Pons (tissue), 1 donor: ENCODE measurements around the gene WDR5.

Experiments used
- DNase-seq: peaks from one replicate; pipeline ENCODE4 v3.0.0-alpha.2; 2016; ENCODE audit warnings: low spot score

WDR5 gene

GRCh38 chr9:134158753-134159392 is 23.0 kb downstream of the WDR5 start:
- DNase-seq = no peak

DNA sequence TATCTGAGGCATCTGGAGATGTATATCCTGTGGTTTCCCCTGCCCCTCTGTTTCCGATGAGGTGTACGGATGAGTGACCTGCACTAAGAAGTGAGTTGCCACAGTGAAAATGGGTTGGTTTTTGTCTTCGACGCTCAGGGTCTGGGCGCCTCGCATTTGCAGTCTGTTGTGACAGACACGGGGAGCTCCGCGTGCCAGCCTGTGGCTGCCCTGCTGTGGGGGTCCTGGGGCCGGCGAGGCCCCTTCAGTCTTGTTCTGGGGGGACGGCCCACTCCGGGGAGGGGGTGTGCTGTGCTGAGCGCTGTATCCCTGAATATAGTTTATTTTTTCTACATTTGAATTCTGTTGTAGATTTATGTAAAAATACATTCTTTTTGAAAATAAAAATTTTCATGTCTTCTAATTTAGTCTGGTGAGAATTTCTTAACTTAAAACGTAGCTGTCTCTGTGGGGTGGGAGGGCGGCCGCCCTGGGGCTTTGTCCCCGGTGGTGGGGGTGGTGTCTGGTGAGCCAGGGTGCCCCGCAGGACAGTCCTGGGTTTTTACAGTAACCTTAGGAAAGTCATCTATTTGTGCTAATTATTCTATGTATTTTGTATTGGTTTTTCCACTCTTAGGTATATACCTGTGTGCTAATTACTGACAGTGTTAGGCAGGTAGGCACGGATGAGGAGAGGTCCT is 23.8 kb downstream of the WDR5 start:
- DNase-seq = no peak

DNA sequence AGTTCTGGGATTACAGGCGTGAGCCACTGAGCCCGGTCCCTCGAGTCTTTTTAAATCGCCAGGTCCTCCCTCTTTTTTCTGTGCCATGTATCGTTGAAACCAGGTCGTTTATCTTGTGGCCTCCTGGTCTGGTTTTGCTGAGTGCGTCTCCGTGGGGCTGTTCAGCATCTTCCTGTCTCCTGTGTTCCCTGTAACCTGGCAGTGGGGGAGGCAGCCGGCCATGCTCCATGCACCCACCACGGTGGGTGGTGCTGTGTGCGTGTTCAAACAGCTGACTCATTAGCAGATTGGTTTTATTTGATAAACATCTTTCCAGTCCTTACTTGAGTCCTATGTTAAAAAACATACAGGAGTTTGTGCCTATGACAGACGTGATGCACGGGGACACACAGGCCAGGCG is 25.8 kb downstream of the WDR5 start:
- DNase-seq = no peak

DNA sequence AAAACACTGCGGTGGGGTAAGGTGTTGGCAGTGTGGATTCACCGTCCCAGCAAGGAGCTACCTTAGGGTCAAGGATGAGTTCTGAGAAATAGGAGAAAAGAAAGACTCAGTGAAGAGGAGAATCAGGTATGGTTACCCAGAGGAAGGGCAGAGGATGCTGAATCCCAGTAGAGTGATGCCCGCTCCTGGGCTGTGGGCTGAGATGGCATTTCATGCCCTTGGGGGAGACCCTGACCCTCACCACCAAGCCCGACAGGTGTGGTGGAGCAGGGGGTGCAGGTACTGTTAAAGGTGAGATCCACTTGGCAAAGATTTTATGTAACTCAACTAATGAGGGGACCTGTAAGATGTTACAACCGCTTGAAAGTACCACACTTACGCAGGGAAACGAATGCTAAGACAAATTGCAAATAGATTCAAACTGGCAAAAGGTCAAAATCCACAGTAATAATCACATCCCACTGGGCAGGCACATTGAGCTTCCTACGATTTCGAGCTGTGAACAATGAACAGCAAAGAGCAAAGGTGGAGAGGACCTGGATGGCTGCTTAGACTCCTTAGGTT is 26.4 kb downstream of the WDR5 start:
- DNase-seq = no peak

DNA sequence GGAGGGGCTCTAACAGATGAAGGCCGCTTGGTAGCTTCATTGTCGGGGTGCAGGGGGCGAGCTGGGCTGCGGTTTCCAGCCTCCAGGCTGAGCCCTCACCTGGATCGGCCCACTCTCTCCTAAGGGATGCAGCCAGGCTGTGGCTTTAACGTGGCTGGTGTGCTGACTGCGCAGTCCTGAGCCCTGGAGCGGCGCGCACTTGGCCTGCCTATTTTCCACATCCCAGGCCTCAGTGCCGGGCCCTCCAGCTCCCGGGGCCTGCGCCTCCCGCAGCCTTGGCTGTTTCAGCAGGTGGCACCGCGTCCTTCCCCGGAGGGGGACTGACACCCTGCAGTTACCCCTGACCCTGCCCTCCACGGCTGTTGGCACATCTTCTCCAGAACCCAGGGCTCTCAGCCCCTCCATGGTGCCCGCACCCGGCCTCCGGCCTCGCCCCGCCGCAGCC is 27.1 kb downstream of the WDR5 start:
- DNase-seq = no peak

GRCh38 chr9:134163371-134164196 is 27.7 kb downstream of the WDR5 start:
- peak; percentile 36 for DNase-seq

- no peak for DNase-seq
Measured at GRCh38 chr9:134164879-134165278, 29.0 kb downstream of the WDR5 start.

- DNase-seq = peak; percentile 35
Measured at GRCh38 chr9:134165357-134166315, 29.8 kb downstream of the WDR5 start.

DNA sequence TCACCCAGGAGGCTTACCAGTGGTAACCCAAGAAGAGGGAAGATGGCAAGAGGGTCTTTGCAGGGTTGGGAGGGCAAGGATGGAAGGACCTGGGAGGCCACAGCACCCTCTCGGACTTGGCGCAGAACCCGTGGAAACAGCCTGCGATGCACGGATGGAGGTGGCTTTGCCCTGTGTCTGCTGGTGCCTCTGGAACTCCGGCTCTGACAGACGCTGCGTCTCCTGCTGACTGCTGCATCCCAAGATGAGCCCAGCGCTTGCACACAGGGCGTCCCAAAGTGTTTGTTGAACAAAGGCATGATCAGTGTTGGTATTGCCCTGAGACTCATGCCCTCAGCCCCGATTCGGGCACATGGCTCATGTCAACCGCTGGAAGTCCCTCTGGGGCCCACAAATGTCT is 30.5 kb downstream of the WDR5 start:
- no peak for DNase-seq

DNA sequence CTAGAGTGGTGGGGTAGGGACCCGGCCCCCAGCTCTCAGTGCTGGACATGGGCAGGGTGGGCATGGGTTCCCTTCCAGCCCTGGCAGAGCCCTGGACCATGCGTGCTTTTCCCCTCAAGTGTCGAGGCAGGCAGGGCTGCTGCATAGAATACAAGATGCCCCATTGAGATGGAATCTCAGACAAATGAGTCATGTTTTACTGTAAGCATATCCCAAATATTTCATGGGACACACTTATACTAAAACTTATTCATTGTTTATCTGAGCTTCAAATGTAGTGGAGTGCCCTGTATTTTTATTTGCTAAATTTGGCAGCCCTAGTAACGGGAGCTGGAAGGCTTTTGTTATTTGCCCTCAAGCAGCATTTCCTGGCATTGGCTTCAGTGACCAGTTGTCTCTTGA is 31.6 kb downstream of the WDR5 start:
- no peak for DNase-seq

DNA sequence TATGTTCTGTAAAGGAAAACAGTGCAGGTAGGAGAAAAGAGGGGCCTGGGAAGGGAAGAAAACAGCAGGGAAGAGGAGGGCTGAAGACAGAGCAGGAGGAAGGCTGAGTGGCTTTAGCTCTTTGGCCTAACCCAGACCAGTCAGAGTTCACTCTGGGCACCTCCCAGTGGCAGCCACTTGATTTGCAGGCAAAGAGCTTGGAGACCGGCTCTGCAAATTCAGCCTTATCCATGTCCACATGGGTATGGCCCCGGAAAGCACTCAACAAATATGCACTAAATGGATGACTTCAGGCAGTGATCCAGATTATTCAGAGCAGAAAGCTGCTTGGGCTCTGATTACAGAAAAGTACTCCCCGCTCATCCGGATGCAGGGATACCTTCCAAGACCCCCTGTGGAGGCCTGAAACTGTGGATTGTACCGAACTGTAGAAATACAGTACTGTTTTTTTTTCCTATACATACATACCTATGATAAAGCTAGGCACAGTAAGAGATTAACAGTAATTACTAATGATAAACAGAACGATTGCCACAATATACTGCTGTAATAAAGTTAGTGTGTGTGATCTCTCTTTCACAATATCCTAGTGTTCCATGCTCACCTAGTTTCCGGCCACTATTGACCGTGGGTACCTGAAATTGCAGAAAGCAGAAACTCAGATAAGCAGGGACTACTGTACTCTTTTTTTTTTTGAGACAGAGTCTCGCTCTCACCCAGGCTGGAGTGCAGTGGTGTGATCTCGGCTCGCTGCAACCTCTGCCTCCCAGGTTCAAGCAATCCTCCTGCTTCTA is 33.1 kb downstream of the WDR5 start:
- no peak for DNase-seq

- DNase-seq = no peak
Measured at GRCh38 chr9:134169724-134170401, 34.0 kb downstream of the WDR5 start.

GRCh38 chr9:134170532-134171315 is 34.8 kb downstream of the WDR5 start:
- no peak for DNase-seq

DNA sequence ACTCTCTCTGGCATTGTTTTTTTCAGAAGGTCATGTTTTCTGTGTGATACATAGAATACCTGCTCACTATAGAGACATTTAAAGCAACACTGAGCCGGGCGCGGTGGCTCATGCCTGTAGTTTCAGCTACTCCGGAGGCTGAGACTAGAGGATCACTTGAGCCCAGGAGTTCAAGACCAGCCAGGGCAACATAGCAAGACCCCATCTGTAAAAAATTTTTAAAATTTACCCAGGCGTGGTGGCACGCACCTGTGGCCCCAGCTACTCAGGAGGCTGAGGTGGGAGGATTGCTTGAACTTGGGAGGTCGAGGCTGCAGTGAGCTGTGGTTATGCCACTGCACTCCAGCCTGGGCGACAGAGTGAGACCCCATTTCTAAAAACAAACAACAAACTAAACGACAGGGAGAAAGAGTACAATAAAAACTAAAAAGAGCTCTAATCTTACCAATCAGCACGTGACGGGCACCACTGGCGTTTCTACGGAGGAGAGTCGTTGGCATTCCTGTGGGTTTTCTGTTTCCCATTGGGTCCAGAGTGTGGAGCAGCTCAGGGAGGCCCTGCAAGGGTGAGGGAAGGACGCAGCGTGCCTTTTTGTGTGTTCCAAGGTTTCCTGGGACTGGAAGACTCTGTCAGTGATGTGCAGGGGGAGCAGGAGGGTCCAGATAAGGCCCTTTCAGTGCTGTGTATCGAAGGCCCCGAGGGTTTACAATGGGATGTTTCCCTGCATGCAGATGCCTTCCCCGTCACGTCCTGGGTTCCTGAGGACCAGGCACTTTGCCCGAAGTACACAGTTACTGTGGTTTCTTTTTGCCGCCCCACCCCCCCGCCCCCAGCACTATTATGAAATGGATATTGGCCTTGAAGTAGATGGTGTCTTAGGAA is 35.7 kb downstream of the WDR5 start:
- DNase-seq = no peak

DNA sequence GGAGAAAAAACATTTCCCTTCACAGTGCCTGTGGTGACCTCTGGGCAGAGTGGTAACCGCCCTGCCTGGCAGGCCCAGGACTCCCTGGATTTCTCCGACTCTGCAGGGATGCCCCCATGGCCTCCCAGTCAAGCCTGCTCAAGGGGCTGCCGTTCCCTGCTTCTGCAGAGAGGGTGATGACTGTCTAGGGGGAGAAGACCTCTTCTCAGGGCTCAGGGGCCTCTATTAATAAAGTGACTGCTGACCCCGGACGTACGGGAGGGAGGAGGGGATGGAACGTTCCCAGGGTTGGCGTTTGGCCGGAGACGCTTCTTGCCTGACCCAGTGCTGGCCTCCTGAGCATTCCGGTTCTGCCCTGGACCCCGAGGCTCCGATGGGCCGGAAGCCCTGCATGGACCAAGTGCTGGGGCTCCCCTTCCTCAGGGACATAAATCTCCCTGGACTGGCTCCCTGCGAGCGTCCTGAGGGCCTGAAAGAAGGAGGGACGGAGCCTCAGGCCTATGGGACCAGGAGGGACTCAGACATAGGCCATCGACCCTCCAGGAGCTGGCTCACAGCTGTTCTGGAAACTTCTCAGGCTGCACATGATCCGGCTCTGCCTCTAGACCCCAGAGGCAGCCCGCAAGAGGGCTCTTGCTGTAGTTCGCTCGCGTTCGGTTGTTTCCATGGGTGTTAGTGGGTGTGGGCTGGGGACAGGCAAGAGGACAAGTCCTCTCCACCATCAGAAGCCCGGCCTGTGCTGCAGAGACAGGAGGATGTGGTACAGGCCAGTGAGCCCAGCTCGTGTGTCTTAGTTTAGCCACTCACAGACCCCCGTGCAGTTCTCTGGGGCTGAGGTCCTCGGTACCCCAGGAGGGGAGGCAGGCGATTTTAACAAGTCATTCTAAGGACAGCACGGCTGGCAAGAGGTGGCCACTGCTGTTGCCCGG is 36.6 kb downstream of the WDR5 start:
- DNase-seq = no peak

DNA sequence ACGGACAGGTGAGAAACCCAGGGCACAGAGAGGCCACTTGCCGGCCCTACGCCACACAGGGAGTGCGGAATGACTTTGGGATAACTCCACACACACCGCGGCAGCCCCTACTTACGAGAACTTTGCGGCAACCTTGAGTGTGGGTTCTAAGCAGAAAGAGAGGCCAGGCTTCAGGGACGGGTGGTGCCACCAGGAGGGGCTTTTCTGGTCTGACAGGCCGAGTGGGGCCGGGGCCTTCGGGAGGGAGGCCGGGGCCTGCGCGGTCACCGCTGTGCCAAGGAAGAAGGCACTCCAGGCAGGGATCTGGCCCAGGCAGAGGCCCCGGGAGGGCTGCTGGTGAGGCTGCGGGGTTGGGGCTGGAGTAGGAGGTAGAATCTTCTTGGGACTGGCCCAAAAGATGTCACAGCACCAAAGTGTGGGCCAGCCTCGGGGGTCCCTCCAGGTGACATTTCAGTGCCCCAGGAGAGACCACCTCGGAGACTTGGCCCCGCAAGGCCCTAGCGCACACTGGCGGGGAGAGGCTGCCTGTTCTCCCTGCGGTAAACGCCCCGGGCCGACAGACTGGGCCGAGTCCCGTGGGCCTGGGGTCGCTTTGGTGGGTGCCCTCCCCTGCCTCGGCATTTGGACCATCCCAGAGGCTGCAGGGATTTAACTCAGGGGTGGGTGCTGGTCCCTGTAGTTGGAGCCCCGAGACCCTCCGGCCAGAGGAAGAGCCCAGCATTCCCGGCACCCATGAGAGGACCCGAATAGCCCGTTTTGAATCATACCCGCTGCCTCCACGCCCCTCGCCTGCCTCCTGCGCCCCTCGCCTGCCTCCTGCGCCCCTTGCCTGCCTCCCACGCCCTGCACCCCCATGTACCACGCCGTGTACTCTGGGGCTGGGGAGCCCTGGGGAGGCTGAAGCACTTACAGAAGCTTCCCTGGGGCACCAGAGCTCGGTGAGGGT is 37.5 kb downstream of the WDR5 start:
- DNase-seq = no peak
